NCI-H1417 (cell line): Measurements from ENCODE around the gene FGG.
A peak's percentile ranks its signal among the peaks of the same experiment; 100 is the strongest.

Experiments
- DNase-seq, 3 experiments: peaks; one replicate each; lab custom pipeline; 2025; lab: John Stamatoyannopoulos, UW

Gene FGG

GRCh38 chr4:154586296-154587033 is 26.0 kb downstream of the FGG start:
- no peak for DNase-seq

GRCh38 chr4:154585369-154586018 is 27.0 kb downstream of the FGG start:
- DNase-seq, result no peak

GRCh38 chr4:154584259-154584658 is 28.2 kb downstream of the FGG start:
- no peak for DNase-seq

GRCh38 chr4:154583677-154584076 is 28.8 kb downstream of the FGG start:
- no peak for DNase-seq

GRCh38 chr4:154583230-154583629 is 29.2 kb downstream of the FGG start:
- DNase-seq, result no peak

GRCh38 chr4:154582723-154583122 is 29.7 kb downstream of the FGG start:
- DNase-seq, result no peak

GRCh38 chr4:154579927-154580326 is 32.5 kb downstream of the FGG start:
- DNase-seq, result no peak

GRCh38 chr4:154578919-154579318 is 33.5 kb downstream of the FGG start:
- DNase-seq, result no peak

- DNase-seq, result no peak
Measured at GRCh38 chr4:154577324-154577723, 35.1 kb downstream of the FGG start.

GRCh38 chr4:154574311-154574710 is 38.1 kb downstream of the FGG start:
- no peak for DNase-seq

- DNase-seq, result no peak
Measured at GRCh38 chr4:154573190-154573870, 39.1 kb downstream of the FGG start.

- DNase-seq, result no peak
Measured at GRCh38 chr4:154569584-154569983, 42.9 kb downstream of the FGG start.

- no peak for DNase-seq
Measured at GRCh38 chr4:154569028-154569427, 43.4 kb downstream of the FGG start.

GRCh38 chr4:154566639-154567204 is 45.7 kb downstream of the FGG start:
- no peak for DNase-seq

GRCh38 chr4:154565704-154566103 is 46.8 kb downstream of the FGG start:
- DNase-seq, result no peak

GRCh38 chr4:154564311-154564710 is 48.1 kb downstream of the FGG start:
- no peak for DNase-seq

GRCh38 chr4:154562697-154563254 is 49.7 kb downstream of the FGG start, which contains the start of gene FGB:
Gene FGB, plus strand, starts transcription at chr4:154563011. Its CDS starts 8 bp downstream, at chr4:154563019.
- no peak for DNase-seq

GRCh38 chr4:154560824-154561231 is 51.6 kb downstream of the FGG start:
- DNase-seq, result no peak

- DNase-seq, result no peak
Measured at GRCh38 chr4:154560419-154560801, 52.0 kb downstream of the FGG start.

GRCh38 chr4:154559494-154560418 is 52.7 kb downstream of the FGG start:
- DNase-seq, result peak; percentile 1 to 67 (median 13)

- DNase-seq, result no peak
Measured at GRCh38 chr4:154559141-154559493, 53.3 kb downstream of the FGG start.
